ENCODE results near the gene KCNMA1.

DNA sequence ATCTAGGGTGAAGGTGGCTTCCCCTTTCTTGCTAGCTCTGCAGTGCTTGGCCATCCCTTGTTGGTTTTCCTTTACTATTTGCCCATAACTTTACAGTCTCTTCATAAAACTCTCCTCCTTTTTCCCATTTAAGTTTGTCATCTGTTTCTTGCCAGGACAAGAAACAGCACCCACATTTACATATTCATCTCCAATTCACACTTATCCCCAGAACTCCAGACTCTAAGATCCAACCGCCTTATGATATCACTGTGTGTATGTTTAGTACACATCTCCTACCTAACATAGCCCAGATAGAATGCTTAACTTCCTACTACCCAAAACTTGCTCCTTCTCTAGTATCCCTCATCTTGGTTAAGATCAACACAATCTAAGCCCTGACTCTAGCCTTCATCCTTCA, 622.2 kb downstream of the KCNMA1 start:
- TF ChIP-seq, protein P1, sequence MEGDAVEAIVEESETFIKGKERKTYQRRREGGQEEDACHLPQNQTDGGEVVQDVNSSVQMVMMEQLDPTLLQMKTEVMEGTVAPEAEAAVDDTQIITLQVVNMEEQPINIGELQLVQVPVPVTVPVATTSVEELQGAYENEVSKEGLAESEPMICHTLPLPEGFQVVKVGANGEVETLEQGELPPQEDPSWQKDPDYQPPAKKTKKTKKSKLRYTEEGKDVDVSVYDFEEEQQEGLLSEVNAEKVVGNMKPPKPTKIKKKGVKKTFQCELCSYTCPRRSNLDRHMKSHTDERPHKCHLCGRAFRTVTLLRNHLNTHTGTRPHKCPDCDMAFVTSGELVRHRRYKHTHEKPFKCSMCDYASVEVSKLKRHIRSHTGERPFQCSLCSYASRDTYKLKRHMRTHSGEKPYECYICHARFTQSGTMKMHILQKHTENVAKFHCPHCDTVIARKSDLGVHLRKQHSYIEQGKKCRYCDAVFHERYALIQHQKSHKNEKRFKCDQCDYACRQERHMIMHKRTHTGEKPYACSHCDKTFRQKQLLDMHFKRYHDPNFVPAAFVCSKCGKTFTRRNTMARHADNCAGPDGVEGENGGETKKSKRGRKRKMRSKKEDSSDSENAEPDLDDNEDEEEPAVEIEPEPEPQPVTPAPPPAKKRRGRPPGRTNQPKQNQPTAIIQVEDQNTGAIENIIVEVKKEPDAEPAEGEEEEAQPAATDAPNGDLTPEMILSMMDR (IDR thresholded peaks at IDR 0.05; ENCODE audit: insufficient read depth, low read length, poor library complexity, severe bottlenecking), result no peak
- no peak for TF ChIP-seq EZH2phosphoT487 (conservative IDR thresholded peaks at IDR 0.05; ENCODE audit: low read length)

Data from SU-DHL-6 (cell line).